ENCODE measurements around the gene ASTL.

DNA sequence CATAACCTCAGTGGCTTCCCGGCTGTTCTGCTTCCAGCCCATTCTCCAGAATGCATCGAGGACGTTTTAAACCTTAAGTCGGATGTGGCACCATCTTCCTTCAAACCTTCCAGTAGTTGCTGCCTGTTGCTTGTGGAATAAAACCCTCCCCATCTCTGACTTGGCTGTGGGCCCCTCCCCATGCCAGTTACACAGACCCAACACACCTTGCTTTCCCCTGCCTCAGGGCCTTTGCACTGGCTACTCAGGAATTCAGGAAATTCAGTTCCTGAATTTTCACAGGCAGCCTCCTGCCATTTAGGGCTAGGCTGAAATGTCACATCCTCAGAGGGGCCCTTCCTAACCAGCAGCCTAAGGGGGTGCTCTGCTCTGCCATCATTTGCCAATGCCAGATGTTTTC, 16.9 kb downstream of the ASTL start:
- TF ChIP-seq, protein P1, sequence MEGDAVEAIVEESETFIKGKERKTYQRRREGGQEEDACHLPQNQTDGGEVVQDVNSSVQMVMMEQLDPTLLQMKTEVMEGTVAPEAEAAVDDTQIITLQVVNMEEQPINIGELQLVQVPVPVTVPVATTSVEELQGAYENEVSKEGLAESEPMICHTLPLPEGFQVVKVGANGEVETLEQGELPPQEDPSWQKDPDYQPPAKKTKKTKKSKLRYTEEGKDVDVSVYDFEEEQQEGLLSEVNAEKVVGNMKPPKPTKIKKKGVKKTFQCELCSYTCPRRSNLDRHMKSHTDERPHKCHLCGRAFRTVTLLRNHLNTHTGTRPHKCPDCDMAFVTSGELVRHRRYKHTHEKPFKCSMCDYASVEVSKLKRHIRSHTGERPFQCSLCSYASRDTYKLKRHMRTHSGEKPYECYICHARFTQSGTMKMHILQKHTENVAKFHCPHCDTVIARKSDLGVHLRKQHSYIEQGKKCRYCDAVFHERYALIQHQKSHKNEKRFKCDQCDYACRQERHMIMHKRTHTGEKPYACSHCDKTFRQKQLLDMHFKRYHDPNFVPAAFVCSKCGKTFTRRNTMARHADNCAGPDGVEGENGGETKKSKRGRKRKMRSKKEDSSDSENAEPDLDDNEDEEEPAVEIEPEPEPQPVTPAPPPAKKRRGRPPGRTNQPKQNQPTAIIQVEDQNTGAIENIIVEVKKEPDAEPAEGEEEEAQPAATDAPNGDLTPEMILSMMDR (IDR thresholded peaks at IDR 0.05; ENCODE audit: low read depth, low read length), result no peak
- TF ChIP-seq, protein P2, sequence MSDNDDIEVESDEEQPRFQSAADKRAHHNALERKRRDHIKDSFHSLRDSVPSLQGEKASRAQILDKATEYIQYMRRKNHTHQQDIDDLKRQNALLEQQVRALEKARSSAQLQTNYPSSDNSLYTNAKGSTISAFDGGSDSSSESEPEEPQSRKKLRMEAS (IDR thresholded peaks at IDR 0.05; ENCODE audit: low read depth, low read length), result no peak

Data from NB4 (cell line).